Esophagus muscularis mucosa (tissue), 4 donors: ENCODE data around the gene ANKRD23. TPM values are rescaled to one million over a fixed set of nuclear protein-coding genes. Genes with fewer than 3 reads are reported as not detected.
"Not testable (repeated sequence)": the region's sequence is repeated elsewhere in the genome, so short reads cannot be mapped to it uniquely, and the experiment has no call there.

ENCODE experiments used
- DNase-seq: peaks from one replicate; pipeline ENCODE4 v3.0.0-alpha.2; 2017; ENCODE audit errors: extremely low spot score
- H3K27ac ChIP-seq, 4 donors: fragments of 200-600 bp; sonication (generic); replicated peaks in 1 of 4; 1 replicate in 3 of 4; 2 replicates in 1 of 4; pipeline ENCODE4 v1.5.1; 2016 to 2019; ENCODE audit warnings: mild to moderate bottlenecking in 1 of 4
- H3K27me3 ChIP-seq, 4 donors: fragments of 200-600 bp; sonication (generic); one replicate each; pipeline versions ENCODE4 v1.5.1 to v1.6.0; 2016 to 2019
- H3K36me3 ChIP-seq, 4 donors: fragments of 200-600 bp; sonication (generic); one replicate each; pipeline ENCODE4 v1.5.1; 2016 to 2019
- H3K4me1 ChIP-seq, 4 donors: fragments of 200-600 bp; sonication (generic); one replicate each; pipeline ENCODE4 v1.5.1; 2016 to 2019
- H3K4me3 ChIP-seq, 4 donors: fragments of 200-600 bp; sonication (generic); 1 replicate in 2 of 4; 2 replicates in 2 of 4; pipeline ENCODE4 v1.5.1; 2016 to 2019; ENCODE audit warnings: mild to moderate bottlenecking in 4 of 4, moderate library complexity in 1 of 4
- H3K9me3 ChIP-seq, 4 donors: fragments of 200-600 bp; sonication (generic); 1 replicate in 3 of 4; 2 replicates in 1 of 4; pipeline ENCODE4 v1.5.1; 2016 to 2019
- EP300 ChIP-seq: sonication (generic); formaldehyde crosslinking; IDR thresholded peaks from one replicate; pipeline ENCODE4 v1.6.1; 2017; ENCODE audit warnings: antibody characterized with exemption
- POLR2A ChIP-seq: fragments of 450-650 bp; IDR thresholded peaks from one replicate; pipeline ENCODE4 v1.6.1; 2017; ENCODE audit warnings: antibody characterized with exemption, moderate library complexity, mild to moderate bottlenecking, low read depth
- POLR2AphosphoS5 ChIP-seq, 2 donors: sonication (generic); formaldehyde crosslinking; IDR thresholded peaks; one replicate each; pipeline ENCODE4 v1.6.1; 2017; ENCODE audit warnings: antibody characterized with exemption in 2 of 2
- WGBS: methylation state at CpG from one replicate; pipeline ENCODE4 v1.1.5; 2018; 5-methylcytosine and 5-hydroxymethylcytosine counted together
- intact Hi-C: fragments of 100-400 bp; cut with DNase I; formaldehyde crosslinking; loops from one replicate; pipeline ENCODE4 v1.15.1; 2023
- total RNA-seq, 4 donors: library from RNA; depleted of rRNA; stranded (reverse); fragments of >200 nt; gene quantifications; one replicate each; pipeline versions ENCODE4 v1.1.0 to v1.2.1, GENCODE V29; 2016
- TF ChIP-seq, protein P1 (sequence below), 3 experiments: fragments of 200-600 bp in 2 of 3; fragments of 450-650 bp in 1 of 3; sonication (generic) in 2 of 3; IDR thresholded peaks; one replicate each; pipeline ENCODE4 v1.5.1; 2017 to 2019; ENCODE audit warnings: antibody characterized with exemption in 3 of 3, mild to moderate bottlenecking in 2 of 3, moderate library complexity in 1 of 3

The ANKRD23 gene
- total RNA-seq, 4 donors from 2014 or later, result 2.2 to 6.0 (median 4.2) TPM

DNA sequence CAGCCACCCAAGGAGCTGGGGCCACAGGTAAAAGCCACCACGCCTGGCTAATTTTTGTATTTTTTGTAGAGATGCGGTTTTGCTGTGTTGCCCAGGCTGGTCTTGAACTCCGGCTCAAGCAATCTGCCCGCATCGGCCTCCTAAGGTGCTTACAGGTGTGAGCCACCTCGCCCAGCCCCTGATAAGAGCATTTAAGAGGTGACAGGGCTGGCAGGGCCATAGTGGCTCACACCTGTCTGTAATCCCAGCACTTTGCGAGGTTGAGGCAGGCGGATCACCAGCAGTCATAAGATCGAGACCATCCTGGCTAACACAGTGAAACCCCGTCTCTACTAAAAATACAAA lies 36.7 kb downstream of the ANKRD23 start:
- TF ChIP-seq, protein P1, sequence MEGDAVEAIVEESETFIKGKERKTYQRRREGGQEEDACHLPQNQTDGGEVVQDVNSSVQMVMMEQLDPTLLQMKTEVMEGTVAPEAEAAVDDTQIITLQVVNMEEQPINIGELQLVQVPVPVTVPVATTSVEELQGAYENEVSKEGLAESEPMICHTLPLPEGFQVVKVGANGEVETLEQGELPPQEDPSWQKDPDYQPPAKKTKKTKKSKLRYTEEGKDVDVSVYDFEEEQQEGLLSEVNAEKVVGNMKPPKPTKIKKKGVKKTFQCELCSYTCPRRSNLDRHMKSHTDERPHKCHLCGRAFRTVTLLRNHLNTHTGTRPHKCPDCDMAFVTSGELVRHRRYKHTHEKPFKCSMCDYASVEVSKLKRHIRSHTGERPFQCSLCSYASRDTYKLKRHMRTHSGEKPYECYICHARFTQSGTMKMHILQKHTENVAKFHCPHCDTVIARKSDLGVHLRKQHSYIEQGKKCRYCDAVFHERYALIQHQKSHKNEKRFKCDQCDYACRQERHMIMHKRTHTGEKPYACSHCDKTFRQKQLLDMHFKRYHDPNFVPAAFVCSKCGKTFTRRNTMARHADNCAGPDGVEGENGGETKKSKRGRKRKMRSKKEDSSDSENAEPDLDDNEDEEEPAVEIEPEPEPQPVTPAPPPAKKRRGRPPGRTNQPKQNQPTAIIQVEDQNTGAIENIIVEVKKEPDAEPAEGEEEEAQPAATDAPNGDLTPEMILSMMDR (IDR thresholded peaks at IDR 0.05), result no peak
- TF ChIP-seq EP300, result no peak
- no peak for TF ChIP-seq POLR2A
- TF ChIP-seq POLR2AphosphoS5 (IDR thresholded peaks at IDR 0.05), result no peak
- H3K4me1 ChIP-seq, result peaks cover 6 to 10% (median 8%) of the 10 kb centered on the region in 4 donors
- no peaks in the 10 kb centered on the region for H3K9me3 ChIP-seq
- H3K27me3 ChIP-seq, result no peaks in the 10 kb centered on the region
- peaks cover 3 to 46% (median 25%) of the 10 kb centered on the region in 4 donors for H3K36me3 ChIP-seq
- intact Hi-C loops, result no loop called here
- no peak for DNase-seq
- no peak overlapping the region for H3K27ac ChIP-seq
- no peak overlapping the region for H3K4me3 ChIP-seq
- WGBS, result 96% methylated on average over 10 of the region's 10 CpGs

DNA sequence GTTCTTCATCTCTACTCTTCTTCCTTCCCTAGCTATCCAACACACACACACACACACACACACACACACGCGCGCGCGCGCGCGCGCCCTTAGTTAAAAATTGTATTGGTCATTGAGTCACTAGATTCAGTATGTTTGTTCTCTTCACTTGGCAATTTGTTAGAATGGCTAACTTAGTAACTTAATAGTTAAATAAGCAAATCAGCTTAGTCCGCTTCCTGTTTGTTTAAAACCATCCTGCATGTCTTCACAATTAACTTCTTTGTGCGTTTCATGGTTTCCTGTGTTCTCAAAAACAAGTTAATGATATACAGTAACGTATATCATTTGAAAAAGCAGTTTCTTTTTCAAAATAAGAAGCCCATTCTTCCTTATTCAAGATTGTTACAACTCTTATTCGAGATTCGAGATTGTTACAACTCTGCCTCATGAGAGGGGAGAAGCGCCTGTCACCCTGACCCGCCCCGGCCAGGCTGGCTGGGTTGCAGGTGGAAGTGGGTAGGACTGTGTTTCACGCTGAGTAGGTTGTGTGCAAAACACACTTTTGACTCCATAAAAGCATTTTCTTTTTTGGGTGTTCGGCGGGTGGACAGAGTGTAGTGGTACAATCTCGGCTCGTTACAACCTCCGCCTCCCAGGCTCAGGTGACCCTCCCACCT lies 37.2 kb downstream of the ANKRD23 start:
- intact Hi-C loops, result no loop called here

DNA sequence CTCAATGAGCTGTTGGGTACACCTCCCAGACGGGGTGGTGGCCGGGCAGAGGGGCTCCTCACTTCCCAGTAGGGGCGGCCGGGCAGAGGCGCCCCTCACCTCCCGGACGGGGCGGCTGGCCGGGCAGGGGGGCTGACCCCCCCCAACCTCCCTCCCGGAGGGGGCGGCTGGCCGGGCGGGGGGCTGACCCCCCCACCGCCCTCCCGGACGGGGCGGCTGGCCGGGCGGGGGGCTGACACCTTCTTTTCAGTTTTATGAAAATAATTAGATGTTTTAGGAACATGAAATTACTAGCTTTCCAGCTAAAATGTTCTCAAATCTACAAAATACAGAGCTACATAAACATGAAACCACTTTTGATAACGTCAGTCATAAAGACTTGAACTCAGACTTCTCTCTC lies 37.9 kb downstream of the ANKRD23 start:
- H3K27ac ChIP-seq, H3K4me3 ChIP-seq, intact Hi-C loops, H3K9me3 ChIP-seq, H3K4me1 ChIP-seq, H3K27me3 ChIP-seq, DNase-seq: not testable (repeated sequence)
- H3K36me3 ChIP-seq, result peaks cover 3 to 49% (median 29%) of the 10 kb centered on the region in 4 donors
- WGBS, result over 99% methylated on average over 6 of the region's 20 CpGs

More for the DNA sequence above, 37.2 kb downstream of the ANKRD23 start:
- no peaks in the 10 kb centered on the region for H3K9me3 ChIP-seq
- H3K27ac ChIP-seq, result no peak overlapping the region
- no peaks in the 10 kb centered on the region for H3K27me3 ChIP-seq
- H3K4me1 ChIP-seq, result peaks cover 1 to 7% (median 3%) of the 10 kb centered on the region in 4 donors
- H3K4me3 ChIP-seq, result no peak overlapping the region
- WGBS, result 91% methylated on average over 23 of the region's 23 CpGs
- DNase-seq, result no peak
- H3K36me3 ChIP-seq, result peaks cover 3 to 49% (median 28%) of the 10 kb centered on the region in 4 donors
- TF ChIP-seq POLR2AphosphoS5 (IDR thresholded peaks at IDR 0.05) (no peak), EP300 (no peak), POLR2A (no peak)
- TF ChIP-seq, protein P1 (IDR thresholded peaks at IDR 0.05), result no peak

DNA sequence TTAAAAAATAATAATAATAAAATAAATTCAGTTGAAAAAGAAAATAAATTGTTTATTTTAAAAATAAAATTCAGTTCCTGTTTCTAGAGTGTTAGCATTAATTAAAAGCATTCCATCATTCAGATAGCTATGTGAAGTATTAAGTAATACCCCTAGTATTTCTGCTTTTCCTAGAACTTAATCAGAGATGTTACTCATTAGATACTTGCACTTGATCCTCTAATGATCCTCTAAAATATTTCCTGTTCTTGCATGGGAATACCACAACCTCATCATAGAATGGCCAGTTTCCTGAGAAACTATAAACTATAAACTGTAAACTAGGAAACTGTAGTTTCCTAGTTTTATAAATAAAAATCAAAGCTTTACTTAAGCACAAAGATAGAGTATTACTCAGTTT lies 38.8 kb downstream of the ANKRD23 start:
- TF ChIP-seq, protein P1 (IDR thresholded peaks at IDR 0.05), result no peak
- no peak for TF ChIP-seq EP300
- TF ChIP-seq POLR2AphosphoS5 (IDR thresholded peaks at IDR 0.05), result no peak
- TF ChIP-seq POLR2A, result no peak
- Histone ChIP-seq H3K36me3 (peaks cover 3 to 42% (median 29%) of the 10 kb centered on the region in 4 donors), H3K4me1 (peaks cover 5 to 10% (median 7%) of the 10 kb centered on the region in 4 donors), H3K4me3 (no peak overlapping the region), H3K27ac (no peak overlapping the region), H3K9me3 (no peaks in the 10 kb centered on the region), H3K27me3 (no peaks in the 10 kb centered on the region)
- intact Hi-C loops, result no loop called here
- DNase-seq, result no peak

DNA sequence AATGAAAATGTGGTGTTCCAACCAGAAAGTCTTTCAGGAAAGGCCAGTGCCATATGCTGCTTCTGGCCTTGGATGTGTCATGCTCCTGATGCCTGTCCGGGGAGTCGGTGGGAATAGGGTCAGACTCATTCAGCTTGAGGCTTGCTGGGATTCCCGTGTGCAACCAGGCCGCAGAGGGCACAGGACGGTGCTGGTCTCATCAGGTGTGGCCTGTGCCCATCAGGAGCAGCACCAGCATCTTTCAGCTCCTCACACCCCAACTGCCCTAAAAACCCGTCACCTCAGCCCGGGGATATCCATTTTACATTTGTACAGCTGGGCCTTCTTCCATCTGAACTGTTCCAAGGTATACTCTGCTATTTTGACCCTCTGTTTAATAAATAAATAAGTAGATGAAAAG lies 41.1 kb downstream of the ANKRD23 start:
- no peak overlapping the region for H3K4me3 ChIP-seq
- intact Hi-C loops, result no loop called here
- no peak for TF ChIP-seq POLR2AphosphoS5 (IDR thresholded peaks at IDR 0.05)
- no peak for TF ChIP-seq EP300
- TF ChIP-seq, protein P1 (IDR thresholded peaks at IDR 0.05), result no peak
- TF ChIP-seq POLR2A, result no peak
- no peaks in the 10 kb centered on the region for H3K27me3 ChIP-seq
- H3K9me3 ChIP-seq, result no peaks in the 10 kb centered on the region
- H3K27ac ChIP-seq, result no peak overlapping the region
- WGBS, result 94% methylated on average over 7 of the region's 7 CpGs
- H3K36me3 ChIP-seq, result peaks cover 9 to 45% (median 39%) of the 10 kb centered on the region in 4 donors
- DNase-seq, result no peak
- H3K4me1 ChIP-seq, result peaks cover 5 to 10% (median 7%) of the 10 kb centered on the region in 4 donors
